ENCODE data around the gene IFITM2. TPM values are rescaled to one million over a fixed set of nuclear protein-coding genes. Genes with fewer than 3 reads are reported as not detected.

The IFITM2 gene
- polyA plus RNA-seq, 1 donor (not counting 4 experiments of a cell fraction or from before 2014, with no cell fraction given): 83.0 TPM

GRCh38 chr11:295351-296170 is 12.1 kb upstream of the IFITM2 start:
- Histone ChIP-seq H3K9ac (ENCODE audit: control insufficient read depth, extremely low read depth, insufficient read depth, low read length) (no peak overlapping the region), H3K4me2 (ENCODE audit: control insufficient read depth, extremely low read depth, insufficient read depth, low read depth, low read length) (no peak overlapping the region), H2AFZ (ENCODE audit: control insufficient read depth, low read length) (no peak overlapping the region), H3K27ac (ENCODE audit: control insufficient read depth, insufficient read depth, low read length) (no peak overlapping the region), H3K79me2 (ENCODE audit: control insufficient read depth, insufficient read depth, low read length) (no peaks in the 10 kb centered on the region), H3K36me3 (ENCODE audit: control insufficient read depth in 2 of 2, extremely low read depth in 1 of 2, insufficient read depth in 2 of 2, low read length in 2 of 2) (no peaks in the 10 kb centered on the region), H3K9me1 (ENCODE audit: control insufficient read depth, extremely low read depth, insufficient read depth, low read length) (no peaks in the 10 kb centered on the region), H3K4me1 (ENCODE audit: control insufficient read depth, extremely low read depth, insufficient read depth, low read length) (no peaks in the 10 kb centered on the region), H3K27me3 (ENCODE audit: control insufficient read depth, extremely low read depth, insufficient read depth, low read length) (peaks cover 20% of the 10 kb centered on the region), H3K9me3 (ENCODE audit: control insufficient read depth, low read depth, low read length) (no peaks in the 10 kb centered on the region), H4K20me1 (ENCODE audit: control insufficient read depth, extremely low read depth, insufficient read depth, low read length) (no peaks in the 10 kb centered on the region), H3K4me3 (ENCODE audit: control insufficient read depth in 2 of 3, extremely low read depth in 1 of 3, insufficient read depth in 2 of 3, low read depth in 1 of 3, low read length in 3 of 3) (no peak overlapping the region)
- TF ChIP-seq EZH2 (IDR thresholded peaks at IDR 0.05; ENCODE audit: low read length) (no peak), CTCF (optimal IDR thresholded peaks at IDR 0.05 in 1 of 3, IDR thresholded peaks at IDR 0.05 in 1 of 3, conservative IDR thresholded peaks at IDR 0.05 in 1 of 3; ENCODE audit: extremely low read depth in 1 of 3, insufficient read depth in 2 of 3, low read length in 3 of 3) (no peak)
- dilution Hi-C loops (cut with MboI; ENCODE audit: extremely low pct_ligation_motif_present, low sequenced_read_pairs): no loop called here
- FAIRE-seq (no peak), DNase-seq (ENCODE audit: low read depth, low spot score) (no peak)

- Histone ChIP-seq H3K9me3 (ENCODE audit: control insufficient read depth, low read depth, low read length) (no peaks in the 10 kb centered on the region), H3K4me2 (ENCODE audit: control insufficient read depth, extremely low read depth, insufficient read depth, low read depth, low read length) (no peak overlapping the region), H3K9me1 (ENCODE audit: control insufficient read depth, extremely low read depth, insufficient read depth, low read length) (no peaks in the 10 kb centered on the region), H4K20me1 (ENCODE audit: control insufficient read depth, extremely low read depth, insufficient read depth, low read length) (no peaks in the 10 kb centered on the region), H3K9ac (ENCODE audit: control insufficient read depth, extremely low read depth, insufficient read depth, low read length) (no peak overlapping the region), H3K27ac (ENCODE audit: control insufficient read depth, insufficient read depth, low read length) (no peak overlapping the region), H3K79me2 (ENCODE audit: control insufficient read depth, insufficient read depth, low read length) (no peaks in the 10 kb centered on the region), H3K36me3 (ENCODE audit: control insufficient read depth in 2 of 2, extremely low read depth in 1 of 2, insufficient read depth in 2 of 2, low read length in 2 of 2) (no peaks in the 10 kb centered on the region), H3K27me3 (ENCODE audit: control insufficient read depth, extremely low read depth, insufficient read depth, low read length) (peaks cover 23% of the 10 kb centered on the region), H2AFZ (ENCODE audit: control insufficient read depth, low read length) (no peak overlapping the region), H3K4me3 (ENCODE audit: control insufficient read depth in 2 of 3, extremely low read depth in 1 of 3, insufficient read depth in 2 of 3, low read depth in 1 of 3, low read length in 3 of 3) (no peak overlapping the region), H3K4me1 (ENCODE audit: control insufficient read depth, extremely low read depth, insufficient read depth, low read length) (no peaks in the 10 kb centered on the region)
- no peak for TF ChIP-seq EZH2 (IDR thresholded peaks at IDR 0.05; ENCODE audit: low read length)
- TF ChIP-seq CTCF (optimal IDR thresholded peaks at IDR 0.05 in 1 of 3, IDR thresholded peaks at IDR 0.05 in 1 of 3, conservative IDR thresholded peaks at IDR 0.05 in 1 of 3; ENCODE audit: extremely low read depth in 1 of 3, insufficient read depth in 2 of 3, low read length in 3 of 3): no peak
- no peak for DNase-seq (ENCODE audit: low read depth, low spot score)
- FAIRE-seq: no peak
- dilution Hi-C loops (cut with MboI; ENCODE audit: extremely low pct_ligation_motif_present, low sequenced_read_pairs): no loop called here
Measured at GRCh38 chr11:296171-297050, 11.2 kb upstream of the IFITM2 start.
